ENCODE data around the gene PCDHA1.

The PCDHA1 gene

GRCh38 chr5:140996060-140996459 is 210.1 kb downstream of the PCDHA1 start:
- no peak for DNase-seq

GRCh38 chr5:140998921-140999410 is 213.0 kb downstream of the PCDHA1 start:
- no peak for DNase-seq

GRCh38 chr5:141001446-141001843 is 215.5 kb downstream of the PCDHA1 start:
- peak; percentile 79 for DNase-seq

GRCh38 chr5:141001844-141002604 is 216.1 kb downstream of the PCDHA1 start:
- DNase-seq, result peak; percentile 78

GRCh38 chr5:141002605-141002965 is 216.6 kb downstream of the PCDHA1 start:
- DNase-seq, result no peak

GRCh38 chr5:141003031-141003430 is 217.1 kb downstream of the PCDHA1 start:
- DNase-seq, result peak; percentile 35

- DNase-seq, result peak; percentile 98
These were observed 218.1 kb downstream of the PCDHA1 start for GRCh38 chr5:141003791-141004611.

- no peak for DNase-seq
These were observed 221.9 kb downstream of the PCDHA1 start for GRCh38 chr5:141007791-141008190.

- DNase-seq, result no peak
These were observed 224.3 kb downstream of the PCDHA1 start for GRCh38 chr5:141010047-141010793.

- DNase-seq, result peak; percentile 14
These were observed 232.0 kb downstream of the PCDHA1 start for GRCh38 chr5:141017943-141018342.

- no peak for DNase-seq
These were observed 236.4 kb downstream of the PCDHA1 start for GRCh38 chr5:141022384-141022783.

GRCh38 chr5:141031006-141031405 is 245.1 kb downstream of the PCDHA1 start:
- DNase-seq, result no peak

- no peak for DNase-seq
These were observed 246.7 kb downstream of the PCDHA1 start for GRCh38 chr5:141032626-141033025.

- peak; percentile 18 for DNase-seq
These were observed 253.1 kb downstream of the PCDHA1 start for GRCh38 chr5:141039061-141039460.

- DNase-seq, result peak; percentile 68
These were observed 253.6 kb downstream of the PCDHA1 start for GRCh38 chr5:141039517-141039916.

GRCh38 chr5:141040093-141040770 is 254.3 kb downstream of the PCDHA1 start:
- DNase-seq, result peak; percentile 95

GRCh38 chr5:141040771-141041426 is 255.0 kb downstream of the PCDHA1 start:
- DNase-seq, result peak; percentile 100

- DNase-seq, result no peak
These were observed 255.5 kb downstream of the PCDHA1 start for GRCh38 chr5:141041427-141041785.

- DNase-seq, result no peak
These were observed 256.6 kb downstream of the PCDHA1 start for GRCh38 chr5:141042555-141042954.

GRCh38 chr5:141050622-141051520 is 264.9 kb downstream of the PCDHA1 start, which contains the start of gene PCDHB1:
Gene PCDHB1, plus strand, starts transcription at chr5:141051374. Its CDS starts 97 bp downstream, at chr5:141051471.
- peak; percentile 75 for DNase-seq

GRCh38 chr5:141051521-141051866 is 265.6 kb downstream of the PCDHA1 start:
- peak; percentile 75 for DNase-seq

Measured in DMS53 (cell line).